K562 (cell line): ENCODE results near the gene TMEM215. TPM values are rescaled to one million over a fixed set of nuclear protein-coding genes. Genes with fewer than 3 reads are reported as not detected.

Source experiments
- ATAC-seq: fragments of 200-7000 bp; cut with Tn5 transposase; 3 replicates; pipeline ENCODE4 v1.9.1; 2020; ENCODE audit warnings: moderate library complexity
- BruUV-seq: library from RNA; stranded (reverse); fragments of 400-500 nt; replicated peaks from 2 replicates; lab custom pipeline; 2021; lab: Mats Ljungman, UMichigan
- CTCF ChIA-PET: fragments of 300-600 bp; formaldehyde crosslinking; extraction: SDS; loops from one replicate; lab custom pipeline; 2021; ENCODE audit warnings: low intra/inter-chr PET ratio; lab: Yijun Ruan, JAX
- POLR2A ChIA-PET: fragments of 300-600, 350-650 bp; sonication (Branson Sonifier 250); formaldehyde crosslinking; extraction: SDS; loops from one replicate; lab custom pipeline; 2021; ENCODE audit warnings: antibody characterized with exemption, inconsistent platforms; lab: Yijun Ruan, JAX
- DNase-seq, 4 experiments: peaks; one replicate each; pipeline versions ENCODE4 v3.0.0 to v3.0.0-alpha.2; 2011 to 2018; ENCODE audit warnings: low spot score in 3 of 4, mixed read lengths in 3 of 4; ENCODE audit errors: extremely low read depth in 1 of 4
- FAIRE-seq: peaks from 2 replicates; lab custom pipeline; 2011; peaks lifted over from hg19 to GRCh38; lab: Jason Lieb, UNC
- H2AFZ ChIP-seq: 2 replicates; pipeline ENCODE4 v1.6.0; 2011; ENCODE audit warnings: low read depth, low read length, control low read depth, inconsistent platforms
- H3K27ac ChIP-seq: fragments of 200-600 bp; 3 replicates; pipeline ENCODE4 v1.8.0; 2011; ENCODE audit warnings: low read depth, mild to moderate bottlenecking, control low read depth, inconsistent platforms, low read length, moderate library complexity, mixed read lengths; ENCODE audit errors: extremely low read depth
- H3K27me3 ChIP-seq, 2 experiments: fragments of 300-600 bp in 1 of 2; 2 replicates in 1 of 2; 3 replicates in 1 of 2; pipeline versions ENCODE4 v1.6.0 to v1.8.0; 2011; ENCODE audit warnings: inconsistent platforms in 2 of 2, low read length in 2 of 2, mild to moderate bottlenecking in 1 of 2, mixed read lengths in 1 of 2, moderate library complexity in 1 of 2; ENCODE audit not compliant: control insufficient read depth in 2 of 2, insufficient read depth in 2 of 2
- H3K36me3 ChIP-seq: fragments of 300-600 bp; 3 replicates; pipeline ENCODE4 v1.8.0; 2011; ENCODE audit warnings: mild to moderate bottlenecking, low read length, inconsistent platforms; ENCODE audit not compliant: control insufficient read depth, insufficient read depth
- H3K4me1 ChIP-seq, 2 experiments: fragments of 200-600 bp in 1 of 2; replicated peaks in 1 of 2; 2 replicates in 1 of 2; 3 replicates in 1 of 2; pipeline versions ENCODE4 v1.5.1 to v1.8.0; 2011; ENCODE audit warnings: inconsistent platforms in 2 of 2, low read length in 2 of 2, mild to moderate bottlenecking in 1 of 2, mixed read lengths in 1 of 2, moderate library complexity in 1 of 2; ENCODE audit not compliant: control insufficient read depth in 2 of 2, insufficient read depth in 2 of 2
- H3K4me2 ChIP-seq: 2 replicates; pipeline ENCODE4 v1.6.1; 2011; ENCODE audit warnings: low read length, control low read depth, inconsistent platforms, mixed read lengths; ENCODE audit not compliant: insufficient read depth
- H3K4me3 ChIP-seq: fragments of 200-600 bp; sonication (generic), shearing (Covaris generic); 2 replicates; pipeline ENCODE4 v1.5.1; 2016; ENCODE audit warnings: control low read depth, inconsistent platforms
- H3K79me2 ChIP-seq: fragments of 200-600 bp; 3 replicates; pipeline ENCODE4 v1.8.0; 2011; ENCODE audit warnings: low read length, inconsistent platforms; ENCODE audit not compliant: control insufficient read depth, insufficient read depth
- H3K9ac ChIP-seq, 2 experiments: 2 replicates each; pipeline versions ENCODE4 v1.6.0 to v1.6.1; 2011; ENCODE audit warnings: low read depth in 2 of 2, low read length in 2 of 2, control low read depth in 1 of 2, inconsistent platforms in 1 of 2, mild to moderate bottlenecking in 1 of 2, mixed read lengths in 1 of 2; ENCODE audit not compliant: insufficient read depth in 1 of 2
- H3K9me1 ChIP-seq: one replicate; pipeline ENCODE4 v1.6.0; 2011; ENCODE audit warnings: inconsistent platforms, mild to moderate bottlenecking, low read length, moderate library complexity; ENCODE audit not compliant: control insufficient read depth, insufficient read depth
- H3K9me3 ChIP-seq: replicated peaks from 2 replicates; pipeline ENCODE4 v1.5.1; 2011; ENCODE audit warnings: low read depth, low read length, inconsistent platforms; ENCODE audit not compliant: control insufficient read depth, insufficient read depth
- H4K20me1 ChIP-seq: replicated peaks from 2 replicates; pipeline ENCODE4 v1.6.1; 2011; ENCODE audit warnings: low read length, inconsistent platforms, mixed read lengths; ENCODE audit not compliant: control insufficient read depth, insufficient read depth
- ARID2 ChIP-seq: fragments of 450-650 bp; IDR thresholded peaks from 2 replicates; pipeline ENCODE4 v1.6.1; 2017; ENCODE audit warnings: antibody characterized with exemption, mild to moderate bottlenecking
- CAMTA2 ChIP-seq: fragments of 250-450 bp; sonication (Bioruptor Pico); conservative IDR thresholded peaks from 2 replicates; pipeline ENCODE4 v1.5.1; 2022
- CBX2 ChIP-seq: fragments of 200-600 bp; sonication (generic); IDR thresholded peaks from one replicate; pipeline ENCODE4 v1.6.1; 2012; ENCODE audit warnings: mild to moderate bottlenecking, low read length, inconsistent platforms; ENCODE audit not compliant: insufficient read depth, poor library complexity, severe bottlenecking
- CCAR2 ChIP-seq: fragments of 200-400 bp; formaldehyde crosslinking; IDR thresholded peaks from 2 replicates; pipeline ENCODE4 v1.6.1; 2017; ENCODE audit warnings: mild to moderate bottlenecking, low read depth, low read length
- CXXC5 ChIP-seq: fragments of 250-450 bp; sonication (Bioruptor Pico); IDR thresholded peaks from 2 replicates; pipeline ENCODE4 v1.8.0; 2022; ENCODE audit warnings: inconsistent platforms, mild to moderate bottlenecking, moderate library complexity
- HDAC6 ChIP-seq: IDR thresholded peaks from 2 replicates; pipeline ENCODE4 v1.6.1; 2012; ENCODE audit warnings: low read depth, mild to moderate bottlenecking, control low read depth, inconsistent platforms, low read length, moderate library complexity
- NFYB ChIP-seq: IDR thresholded peaks from 2 replicates; pipeline ENCODE4 v1.6.1; 2011; ENCODE audit warnings: mild to moderate bottlenecking, moderate library complexity; ENCODE audit not compliant: insufficient read length; ENCODE audit errors: extremely low read depth
- NRF1 ChIP-seq, 2 experiments: fragments of 450-650 bp; IDR thresholded peaks in 1 of 2; conservative IDR thresholded peaks in 1 of 2; 2 replicates each; pipeline ENCODE4 v1.6.1; 2014; ENCODE audit warnings: mild to moderate bottlenecking in 2 of 2
- SIN3A ChIP-seq, 2 experiments: fragments of 150-350 bp in 1 of 2; IDR thresholded peaks; 2 replicates each; pipeline ENCODE4 v1.6.1; 2011 to 2016; ENCODE audit warnings: borderline replicate concordance in 2 of 2, low read depth in 2 of 2, low read length in 2 of 2, mild to moderate bottlenecking in 2 of 2, moderate library complexity in 2 of 2; ENCODE audit not compliant: control insufficient read depth in 1 of 2
- SMAD1 ChIP-seq: fragments of 150-350 bp; IDR thresholded peaks from 2 replicates; pipeline ENCODE4 v1.6.1; 2014; ENCODE audit warnings: low read length, low read depth; ENCODE audit not compliant: partially characterized antibody
- TCFL5 ChIP-seq: fragments of 250-450 bp; sonication (Bioruptor Pico); conservative IDR thresholded peaks from 2 replicates; pipeline ENCODE4 v1.6.1; 2021; ENCODE audit warnings: mild to moderate bottlenecking, moderate library complexity, matching md5 sums
- TRIM24 ChIP-seq, 2 experiments: fragments of 450-650 bp; IDR thresholded peaks; 2 replicates each; pipeline ENCODE4 v1.6.1; 2016
- ZFP30 ChIP-seq: fragments of 250-450 bp; sonication (Bioruptor Pico); IDR thresholded peaks from 2 replicates; pipeline ENCODE4 v1.8.0; 2022; ENCODE audit warnings: moderate library complexity, mild to moderate bottlenecking, inconsistent platforms, borderline replicate concordance
- ZNF431 ChIP-seq: sonication (generic); formaldehyde crosslinking; IDR thresholded peaks from 2 replicates; pipeline ENCODE4 v1.8.0; 2022; ENCODE audit warnings: mild to moderate bottlenecking, missing genetic modification reagents
- ZNF436 ChIP-seq: fragments of 250-450, 450-650 bp; sonication (Bioruptor Pico); formaldehyde crosslinking; IDR thresholded peaks from 2 replicates; pipeline ENCODE4 v1.7.0; 2020; ENCODE audit warnings: mild to moderate bottlenecking
- WGBS: fragments of 100-300 bp; shearing (Covaris generic); methylation state at CpG from one replicate; pipeline ENCODE4 v1.1.6; 2016; ENCODE audit warnings: low coverage, mixed read lengths; ENCODE audit not compliant: insufficient coverage; ENCODE audit errors: missing lambda C conversion rate; 5-methylcytosine and 5-hydroxymethylcytosine counted together
- in situ Hi-C: fragments of 300-500 bp; cut with MboI; formaldehyde crosslinking; loops from 4 replicates; pipeline ENCODE4 v1.15.0; 2018; ENCODE audit warnings: inconsistent platforms, mixed read lengths
- intact Hi-C: fragments of 100-400 bp; cut with micrococcal nuclease; formaldehyde crosslinking; loops from 2 replicates; pipeline ENCODE4 v1.14.2; 2022
- polyA plus RNA-seq, 8 experiments: library from polyadenylated mRNA; depleted of rRNA in 4 of 8; stranded (reverse) in 5 of 8; unstranded in 3 of 8; fragments of >200 nt; fragmentation: Nextera tagmentation in 2 of 8; fragmentation: Illumina TruSeq in 1 of 8; extraction: Ambion mirVana in 2 of 8; extraction: Trizol in 1 of 8; gene quantifications; 2 replicates each; pipeline versions ENCODE4 v1.2.1 to v1.2.3, GENCODE V29; 2011 to 2014; ENCODE audit warnings: inconsistent platforms in 1 of 8, missing spikeins in 1 of 8
- total RNA-seq, 7 experiments: library from RNA; depleted of rRNA in 6 of 7; stranded (reverse); fragments of >200 nt in 6 of 7; fragmentation: Illumina TruSeq in 2 of 7; extraction: Trizol in 2 of 7; gene quantifications; 2 replicates each; pipeline versions ENCODE4 v1.2.1 to v1.2.3, GENCODE V29; 2011 to 2021; ENCODE audit warnings: low replicate concordance in 1 of 7
- TF ChIP-seq, protein P1 (sequence below): fragments of 450-650 bp; formaldehyde crosslinking; IDR thresholded peaks from 2 replicates; pipeline ENCODE4 v1.4.0; 2020; ENCODE audit warnings: mild to moderate bottlenecking, moderate library complexity

Gene TMEM215
- total and polyA plus RNA-seq, 9 of the 15 experiments (the other 6 are each of a cell fraction or from before 2014, with no cell fraction given), result not detected

DNA sequence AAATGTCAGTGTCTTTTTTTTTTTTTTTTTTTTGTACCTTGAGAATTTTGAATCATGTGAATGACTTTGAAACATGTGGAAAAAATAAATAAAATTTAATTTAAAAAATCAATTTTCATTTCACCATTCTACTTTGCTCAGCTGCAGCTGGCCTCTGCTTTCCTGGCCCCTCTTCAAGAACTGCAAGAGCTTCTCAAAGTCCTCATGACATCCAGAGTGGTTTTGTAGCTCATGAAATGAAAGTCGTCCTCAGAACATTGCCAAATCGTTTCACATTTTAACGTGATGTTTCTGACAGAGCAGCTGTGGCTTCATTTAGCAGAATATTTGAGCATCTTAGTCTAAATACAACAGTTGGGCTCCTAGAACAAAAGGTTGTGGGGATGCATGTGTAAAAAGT is 47.9 kb upstream of the TMEM215 start:
- Histone ChIP-seq H3K79me2 (no peaks in the 10 kb centered on the region), H3K4me3 (no peak overlapping the region), H3K27ac (no peak overlapping the region), H3K27me3 (no peaks in the 10 kb centered on the region), H2AFZ (no peak overlapping the region), H3K36me3 (no peaks in the 10 kb centered on the region), H3K9ac (no peak overlapping the region), H4K20me1 (no peaks in the 10 kb centered on the region), H3K4me1 (no peaks in the 10 kb centered on the region), H3K4me2 (no peak overlapping the region), H3K9me3 (no peaks in the 10 kb centered on the region), H3K9me1 (no peaks in the 10 kb centered on the region)
- BruUV-seq, result no TSS peak
- FAIRE-seq, result no peak
- 2% methylated on average over 3 of the region's 3 CpGs for WGBS
- CTCF ChIA-PET, result no interaction called here
- intact Hi-C loops, result no loop called here
- POLR2A ChIA-PET, result no interaction called here
- in situ Hi-C loops, result no loop called here
- TF ChIP-seq TRIM24 (IDR thresholded peaks at IDR 0.05), result no peak
- TF ChIP-seq SMAD1, result no peak
- no peak for TF ChIP-seq ARID2
- no peak for TF ChIP-seq HDAC6
- no peak for TF ChIP-seq CAMTA2 (CRISPR knock-in tag)
- TF ChIP-seq SIN3A (IDR thresholded peaks at IDR 0.05; ENCODE audit: borderline replicate concordance in 2 of 2, control insufficient read depth in 1 of 2, low read depth in 2 of 2, low read length in 2 of 2), result no peak
- no peak for TF ChIP-seq ZNF436 (CRISPR knock-in tag)
- TF ChIP-seq, protein P1, sequence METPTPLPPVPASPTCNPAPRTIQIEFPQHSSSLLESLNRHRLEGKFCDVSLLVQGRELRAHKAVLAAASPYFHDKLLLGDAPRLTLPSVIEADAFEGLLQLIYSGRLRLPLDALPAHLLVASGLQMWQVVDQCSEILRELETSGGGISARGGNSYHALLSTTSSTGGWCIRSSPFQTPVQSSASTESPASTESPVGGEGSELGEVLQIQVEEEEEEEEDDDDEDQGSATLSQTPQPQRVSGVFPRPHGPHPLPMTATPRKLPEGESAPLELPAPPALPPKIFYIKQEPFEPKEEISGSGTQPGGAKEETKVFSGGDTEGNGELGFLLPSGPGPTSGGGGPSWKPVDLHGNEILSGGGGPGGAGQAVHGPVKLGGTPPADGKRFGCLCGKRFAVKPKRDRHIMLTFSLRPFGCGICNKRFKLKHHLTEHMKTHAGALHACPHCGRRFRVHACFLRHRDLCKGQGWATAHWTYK (CRISPR knock-in tag), result no peak
- TF ChIP-seq ZFP30 (CRISPR knock-in tag), result no peak
- TF ChIP-seq TCFL5 (CRISPR knock-in tag), result no peak
- no peak for TF ChIP-seq NRF1 (conservative IDR thresholded peaks at IDR 0.05 in 1 of 2, IDR thresholded peaks at IDR 0.05 in 1 of 2)
- no peak for TF ChIP-seq CXXC5 (CRISPR knock-in tag)
- no peak for TF ChIP-seq CCAR2
- no peak for TF ChIP-seq CBX2
- TF ChIP-seq NFYB, result no peak
- TF ChIP-seq ZNF431 (CRISPR knock-in tag), result no peak
- no peak for DNase-seq
- no peak for ATAC-seq
